ENCODE data around the gene NSUN7.

DNA sequence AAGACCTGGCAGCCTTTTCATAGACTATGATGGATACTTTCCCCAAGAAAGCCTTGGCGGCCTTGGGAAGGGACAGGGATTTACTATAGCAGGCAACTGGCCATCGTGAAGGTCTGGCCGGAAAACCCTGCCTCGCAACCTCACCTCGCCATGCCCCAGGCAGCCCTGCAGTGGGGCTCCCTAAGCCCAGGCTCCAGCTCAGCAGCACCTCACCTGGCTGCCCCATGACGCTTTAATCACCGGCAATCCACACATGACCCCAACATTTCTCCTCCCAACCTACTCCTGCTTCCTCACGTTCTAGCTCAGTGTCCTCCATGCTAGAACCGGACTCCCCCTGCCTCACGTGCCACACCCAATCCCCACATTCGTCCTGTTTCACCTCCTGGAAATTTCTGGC is 82.4 kb downstream of the NSUN7 start:
- TF ChIP-seq, protein P1, sequence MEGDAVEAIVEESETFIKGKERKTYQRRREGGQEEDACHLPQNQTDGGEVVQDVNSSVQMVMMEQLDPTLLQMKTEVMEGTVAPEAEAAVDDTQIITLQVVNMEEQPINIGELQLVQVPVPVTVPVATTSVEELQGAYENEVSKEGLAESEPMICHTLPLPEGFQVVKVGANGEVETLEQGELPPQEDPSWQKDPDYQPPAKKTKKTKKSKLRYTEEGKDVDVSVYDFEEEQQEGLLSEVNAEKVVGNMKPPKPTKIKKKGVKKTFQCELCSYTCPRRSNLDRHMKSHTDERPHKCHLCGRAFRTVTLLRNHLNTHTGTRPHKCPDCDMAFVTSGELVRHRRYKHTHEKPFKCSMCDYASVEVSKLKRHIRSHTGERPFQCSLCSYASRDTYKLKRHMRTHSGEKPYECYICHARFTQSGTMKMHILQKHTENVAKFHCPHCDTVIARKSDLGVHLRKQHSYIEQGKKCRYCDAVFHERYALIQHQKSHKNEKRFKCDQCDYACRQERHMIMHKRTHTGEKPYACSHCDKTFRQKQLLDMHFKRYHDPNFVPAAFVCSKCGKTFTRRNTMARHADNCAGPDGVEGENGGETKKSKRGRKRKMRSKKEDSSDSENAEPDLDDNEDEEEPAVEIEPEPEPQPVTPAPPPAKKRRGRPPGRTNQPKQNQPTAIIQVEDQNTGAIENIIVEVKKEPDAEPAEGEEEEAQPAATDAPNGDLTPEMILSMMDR (IDR thresholded peaks at IDR 0.05): no peak
- TF ChIP-seq POLR2A (IDR thresholded peaks at IDR 0.05): no peak
